Right atrium auricular region (tissue), 2 donors: ENCODE measurements around the gene SLC5A10. TPM values are rescaled to one million over a fixed set of nuclear protein-coding genes. Genes with fewer than 3 reads are reported as not detected.

ENCODE experiments used
- DNase-seq: peaks from one replicate; pipeline ENCODE4 v3.0.0-alpha.2; 2019; ENCODE audit warnings: low spot score
- H3K27ac ChIP-seq, 2 donors: fragments of 200-600 bp; sonication (generic); 1 replicate in 1 of 2; 2 replicates in 1 of 2; pipeline ENCODE4 v1.5.1; 2016 to 2019
- H3K27me3 ChIP-seq, 2 donors: fragments of 200-600 bp; sonication (generic); one replicate each; pipeline versions ENCODE4 v1.5.1 to v1.6.0; 2017 to 2019
- H3K36me3 ChIP-seq: fragments of 200-600 bp; sonication (generic); one replicate; pipeline ENCODE4 v1.5.1; 2016
- H3K4me1 ChIP-seq, 2 donors: fragments of 200-600 bp; sonication (generic); one replicate each; pipeline versions ENCODE4 v1.5.1 to v1.6.0; 2017 to 2019
- H3K4me3 ChIP-seq, 2 donors: fragments of 200-600 bp; sonication (generic); 1 replicate in 1 of 2; 2 replicates in 1 of 2; pipeline ENCODE4 v1.5.1; 2017 to 2019; ENCODE audit warnings: mild to moderate bottlenecking in 1 of 2, moderate library complexity in 1 of 2
- H3K9me3 ChIP-seq, 2 donors: fragments of 200-600 bp; sonication (generic); one replicate each; pipeline ENCODE4 v1.5.1; 2019
- total RNA-seq, 2 donors: library from RNA; depleted of rRNA; stranded (reverse); fragments of >200 nt; gene quantifications; one replicate each; pipeline ENCODE4 v1.1.0, GENCODE V29; 2016
- TF ChIP-seq, protein P1 (sequence below), 2 donors: fragments of 200-600 bp; sonication (generic); IDR thresholded peaks; one replicate each; pipeline ENCODE4 v1.5.1; 2019; ENCODE audit warnings: antibody characterized with exemption in 2 of 2

SLC5A10 gene
- total RNA-seq, 2 donors from 2014 or later = 0.16 TPM; not detected in 1

DNA sequence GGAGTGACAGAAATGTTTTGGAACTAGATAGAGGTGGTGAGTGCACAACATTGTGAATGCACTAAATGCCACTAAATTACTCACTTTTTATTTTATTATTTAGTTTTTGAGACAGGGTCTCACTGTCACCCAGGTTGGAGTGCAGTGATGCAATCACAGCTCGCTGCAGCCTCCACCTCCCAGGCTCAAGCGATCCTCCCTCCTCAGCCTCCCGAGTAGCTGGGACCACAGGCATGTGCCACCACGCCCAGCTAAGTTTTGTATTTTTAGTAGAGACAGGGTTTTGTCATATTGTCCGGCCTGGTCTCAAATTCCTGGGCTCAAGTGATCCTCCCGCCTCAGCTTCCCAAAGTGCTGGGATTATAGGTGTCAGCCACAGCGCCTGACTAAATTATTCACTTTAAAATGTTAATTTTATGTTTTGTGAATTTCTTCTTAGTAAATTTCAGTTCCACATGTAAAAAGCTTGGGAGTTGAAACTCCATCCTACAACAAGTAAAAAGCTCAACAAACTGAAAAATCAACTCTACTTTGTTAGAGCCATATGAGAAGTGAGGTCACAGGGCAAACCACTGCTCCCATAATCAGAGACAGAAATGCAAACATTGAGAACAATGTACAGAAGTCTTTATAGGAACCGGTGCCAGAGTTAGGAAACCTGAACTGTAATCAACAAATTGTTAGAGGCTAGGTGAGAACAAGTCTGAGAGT is 13.8 kb upstream of the SLC5A10 start:
- no peak for DNase-seq
- H3K27me3 ChIP-seq = no peaks in the 10 kb centered on the region
- H3K27ac ChIP-seq = no peak overlapping the region
- no peaks in the 10 kb centered on the region for H3K36me3 ChIP-seq
- TF ChIP-seq, protein P1, sequence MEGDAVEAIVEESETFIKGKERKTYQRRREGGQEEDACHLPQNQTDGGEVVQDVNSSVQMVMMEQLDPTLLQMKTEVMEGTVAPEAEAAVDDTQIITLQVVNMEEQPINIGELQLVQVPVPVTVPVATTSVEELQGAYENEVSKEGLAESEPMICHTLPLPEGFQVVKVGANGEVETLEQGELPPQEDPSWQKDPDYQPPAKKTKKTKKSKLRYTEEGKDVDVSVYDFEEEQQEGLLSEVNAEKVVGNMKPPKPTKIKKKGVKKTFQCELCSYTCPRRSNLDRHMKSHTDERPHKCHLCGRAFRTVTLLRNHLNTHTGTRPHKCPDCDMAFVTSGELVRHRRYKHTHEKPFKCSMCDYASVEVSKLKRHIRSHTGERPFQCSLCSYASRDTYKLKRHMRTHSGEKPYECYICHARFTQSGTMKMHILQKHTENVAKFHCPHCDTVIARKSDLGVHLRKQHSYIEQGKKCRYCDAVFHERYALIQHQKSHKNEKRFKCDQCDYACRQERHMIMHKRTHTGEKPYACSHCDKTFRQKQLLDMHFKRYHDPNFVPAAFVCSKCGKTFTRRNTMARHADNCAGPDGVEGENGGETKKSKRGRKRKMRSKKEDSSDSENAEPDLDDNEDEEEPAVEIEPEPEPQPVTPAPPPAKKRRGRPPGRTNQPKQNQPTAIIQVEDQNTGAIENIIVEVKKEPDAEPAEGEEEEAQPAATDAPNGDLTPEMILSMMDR (IDR thresholded peaks at IDR 0.05) = no peak
- no peak overlapping the region for H3K4me3 ChIP-seq
- no peaks in the 10 kb centered on the region for H3K4me1 ChIP-seq
- H3K9me3 ChIP-seq = no peaks in the 10 kb centered on the region

DNA sequence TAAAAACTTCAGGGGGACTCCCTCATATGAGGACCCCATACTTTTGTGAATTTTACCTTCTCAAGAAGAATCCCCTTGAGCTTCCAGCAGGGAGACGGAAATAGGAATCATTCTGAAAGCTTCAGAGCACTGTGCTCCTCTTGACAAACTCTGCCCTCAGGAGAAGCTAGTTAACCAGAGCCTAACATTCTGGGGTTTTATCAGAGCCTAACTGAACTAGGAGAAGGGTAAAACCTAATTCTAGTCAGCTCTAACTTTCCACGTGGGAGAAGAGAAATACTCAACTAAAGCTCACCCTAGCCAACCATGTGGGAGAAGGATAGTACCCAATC is 13.3 kb upstream of the SLC5A10 start:
- Histone ChIP-seq H3K9me3 (no peaks in the 10 kb centered on the region), H3K4me3 (no peak overlapping the region), H3K4me1 (no peaks in the 10 kb centered on the region), H3K27ac (no peak overlapping the region), H3K27me3 (no peaks in the 10 kb centered on the region), H3K36me3 (no peaks in the 10 kb centered on the region)
- TF ChIP-seq, protein P1 (IDR thresholded peaks at IDR 0.05) = no peak
- no peak for DNase-seq

DNA sequence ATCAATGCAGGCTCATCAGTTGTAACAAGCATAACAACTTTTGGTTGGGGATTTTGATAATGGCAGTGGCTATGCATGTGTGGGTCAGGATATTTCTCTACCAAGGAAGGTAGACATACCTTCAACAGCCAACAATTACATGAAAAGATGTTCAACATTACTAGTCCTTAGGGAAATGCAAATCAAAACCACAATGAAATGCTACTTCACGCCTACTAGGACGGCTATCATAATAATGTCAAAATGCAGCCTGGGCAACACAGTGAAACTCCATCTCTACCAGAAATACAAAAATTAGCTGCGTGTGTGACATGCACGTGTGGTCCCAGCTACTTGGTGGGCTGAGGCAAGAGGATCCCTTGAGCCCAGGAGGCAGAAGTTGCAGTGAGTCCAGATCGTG is 7.3 kb upstream of the SLC5A10 start:
- Histone ChIP-seq H3K27ac (no peak overlapping the region), H3K4me1 (peaks cover 0 to 14% of the 10 kb centered on the region in 2 donors), H3K4me3 (no peak overlapping the region), H3K27me3 (no peaks in the 10 kb centered on the region), H3K9me3 (no peaks in the 10 kb centered on the region), H3K36me3 (no peaks in the 10 kb centered on the region)
- DNase-seq = no peak
- TF ChIP-seq, protein P1 (IDR thresholded peaks at IDR 0.05) = no peak

DNA sequence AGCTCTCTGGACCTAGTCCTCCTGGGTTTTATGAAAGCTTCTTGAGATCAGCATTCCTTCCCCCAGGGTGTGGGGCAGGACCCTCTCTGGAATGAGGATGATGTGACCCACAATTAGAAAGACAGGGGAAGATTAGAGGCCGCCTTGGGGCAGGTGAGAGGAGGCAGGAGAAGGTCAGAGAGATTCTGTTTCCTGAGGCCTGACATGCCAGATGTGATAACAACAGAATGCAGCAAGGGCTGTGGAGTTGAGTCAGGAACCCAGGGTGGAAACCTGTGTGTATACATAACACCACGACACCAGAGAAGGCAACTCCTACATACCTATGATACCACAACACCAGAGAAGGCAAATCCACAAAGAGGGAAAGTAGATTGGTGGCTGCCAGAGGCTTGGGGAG is 5.4 kb upstream of the SLC5A10 start:
- Histone ChIP-seq H3K4me3 (no peak overlapping the region), H3K27me3 (no peaks in the 10 kb centered on the region), H3K27ac (no peak overlapping the region), H3K9me3 (no peaks in the 10 kb centered on the region), H3K36me3 (no peaks in the 10 kb centered on the region), H3K4me1 (peaks cover 0 to 24% of the 10 kb centered on the region in 2 donors)
- no peak for DNase-seq
- TF ChIP-seq, protein P1 (IDR thresholded peaks at IDR 0.05) = no peak

DNA sequence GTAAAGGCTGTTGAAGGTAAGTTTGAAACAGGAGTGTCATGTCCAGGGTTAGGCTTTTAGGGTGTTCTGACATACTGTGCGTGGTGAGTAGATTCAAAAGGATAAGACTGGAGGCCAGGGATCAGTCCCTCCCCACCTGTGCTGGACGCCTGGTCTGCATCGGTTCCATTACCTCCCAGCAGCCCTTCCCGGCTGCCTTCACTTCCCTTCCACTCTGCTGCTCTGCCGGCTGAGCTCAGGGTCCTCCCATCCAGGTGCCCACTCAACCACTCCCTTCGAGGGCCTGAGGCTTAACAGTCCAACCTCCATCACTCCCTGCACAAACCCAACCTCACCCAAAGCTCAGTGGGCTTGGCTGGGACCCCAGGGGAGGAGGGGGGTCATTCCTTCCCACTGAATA is 4.1 kb upstream of the SLC5A10 start:
- Histone ChIP-seq H3K27ac (no peak overlapping the region), H3K36me3 (no peaks in the 10 kb centered on the region), H3K4me3 (no peak overlapping the region), H3K9me3 (no peaks in the 10 kb centered on the region), H3K27me3 (no peaks in the 10 kb centered on the region), H3K4me1 (peaks cover 0 to 24% of the 10 kb centered on the region in 2 donors)
- DNase-seq = no peak
- TF ChIP-seq, protein P1 (IDR thresholded peaks at IDR 0.05) = no peak

DNA sequence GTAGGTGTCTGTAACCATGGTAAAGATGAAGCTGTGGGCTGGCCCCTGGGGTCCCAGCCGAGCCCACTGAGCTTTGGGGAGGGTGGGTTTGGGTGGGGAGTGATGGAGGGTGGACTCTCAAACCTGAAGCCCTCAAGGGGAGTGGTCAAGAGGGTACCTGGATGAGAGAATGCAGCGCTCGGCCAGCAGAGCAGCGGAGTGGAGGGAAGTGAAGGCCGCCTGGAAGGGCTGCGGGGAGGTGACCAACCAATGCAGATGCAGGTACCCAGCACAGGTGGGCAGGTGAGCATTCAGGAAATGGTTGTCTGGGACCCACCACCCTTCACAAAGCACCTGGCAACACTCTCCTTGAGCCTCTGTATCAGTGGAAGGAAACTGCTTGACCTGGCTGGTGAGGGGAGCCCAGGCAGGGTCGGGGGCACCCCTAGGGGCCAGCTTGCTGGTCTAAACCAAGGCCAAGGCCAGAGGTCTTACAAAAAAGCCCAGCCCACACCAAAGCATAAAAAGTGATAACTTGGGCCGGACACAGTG is 3.4 kb upstream of the SLC5A10 start:
- TF ChIP-seq, protein P1 (IDR thresholded peaks at IDR 0.05) = no peak
- no peak for DNase-seq

More for the DNA sequence above, 3.4 kb upstream of the SLC5A10 start:
- H3K27me3 ChIP-seq = no peaks in the 10 kb centered on the region
- H3K9me3 ChIP-seq = no peaks in the 10 kb centered on the region
- no peak overlapping the region for H3K27ac ChIP-seq
- H3K4me1 ChIP-seq = peaks cover 0 to 24% of the 10 kb centered on the region in 2 donors
- H3K36me3 ChIP-seq = no peaks in the 10 kb centered on the region
- no peak overlapping the region for H3K4me3 ChIP-seq
